ENCODE data around the gene HSF4.

Gene HSF4

GRCh38 chr16:67213197-67214019 lies 48.9 kb downstream of the HSF4 start:
- Histone ChIP-seq H3K9me3 (ENCODE audit: severe bottlenecking) (no peaks in the 10 kb centered on the region), H3K4me1 (ENCODE audit: insufficient read depth, poor library complexity, severe bottlenecking) (peaks cover 30% of the 10 kb centered on the region), H3K27ac (ENCODE audit: poor library complexity, severe bottlenecking) (peak overlapping the region; percentile 95), H3K36me3 (ENCODE audit: low read depth) (no peaks in the 10 kb centered on the region), H3K4me3 (ENCODE audit: severe bottlenecking) (no peak overlapping the region), H3K27me3 (ENCODE audit: insufficient read depth, poor library complexity, severe bottlenecking) (no peaks in the 10 kb centered on the region)
- TF ChIP-seq CTCF (IDR thresholded peaks at IDR 0.05; ENCODE audit: poor library complexity, severe bottlenecking) = no peak
- ATAC-seq (ENCODE audit: low read depth) (peak; percentile 4), DNase-seq (ENCODE audit: low spot score) (no peak)

GRCh38 chr16:67215706-67216105 lies 51.2 kb downstream of the HSF4 start:
- no peak for TF ChIP-seq CTCF (IDR thresholded peaks at IDR 0.05; ENCODE audit: poor library complexity, severe bottlenecking)
- ATAC-seq (ENCODE audit: low read depth) (no peak), DNase-seq (ENCODE audit: low spot score) (no peak)
- no peaks in the 10 kb centered on the region for H3K9me3 ChIP-seq (ENCODE audit: severe bottlenecking)
- H3K36me3 ChIP-seq (ENCODE audit: low read depth) = no peaks in the 10 kb centered on the region
- peaks cover 25% of the 10 kb centered on the region for H3K4me1 ChIP-seq (ENCODE audit: insufficient read depth, poor library complexity, severe bottlenecking)
- H3K4me3 ChIP-seq (ENCODE audit: severe bottlenecking) = no peak overlapping the region
- H3K27me3 ChIP-seq (ENCODE audit: insufficient read depth, poor library complexity, severe bottlenecking) = no peaks in the 10 kb centered on the region
- H3K27ac ChIP-seq (ENCODE audit: poor library complexity, severe bottlenecking) = no peak overlapping the region

GRCh38 chr16:67216612-67217490 lies 52.3 kb downstream of the HSF4 start:
- H3K4me1 ChIP-seq (ENCODE audit: insufficient read depth, poor library complexity, severe bottlenecking) = peaks cover 24% of the 10 kb centered on the region
- H3K9me3 ChIP-seq (ENCODE audit: severe bottlenecking) = no peaks in the 10 kb centered on the region
- no peak overlapping the region for H3K27ac ChIP-seq (ENCODE audit: poor library complexity, severe bottlenecking)
- ATAC-seq (ENCODE audit: low read depth) = no peak
- no peaks in the 10 kb centered on the region for H3K36me3 ChIP-seq (ENCODE audit: low read depth)
- no peaks in the 10 kb centered on the region for H3K27me3 ChIP-seq (ENCODE audit: insufficient read depth, poor library complexity, severe bottlenecking)
- DNase-seq (ENCODE audit: low spot score) = no peak
- TF ChIP-seq CTCF (IDR thresholded peaks at IDR 0.05; ENCODE audit: poor library complexity, severe bottlenecking) = no peak
- no peak overlapping the region for H3K4me3 ChIP-seq (ENCODE audit: severe bottlenecking)
